ENCODE measurements around the gene SMYD5.

Gene SMYD5

GRCh38 chr2:73233154-73233931 is 19.3 kb downstream of the SMYD5 start, which contains the start of gene PRADC1:
Gene PRADC1 (minus strand): TSS chr2:73233239. CDS start chr2:73233160, 79 bp downstream.
- DNase-seq = peak; percentile 100
- in situ Hi-C loops (cut with HindIII; ENCODE audit: low pct_ligation_motif_present, low pct_unique_long_range_greater_than_20kb, low sequenced_read_pairs) = no loop called here

- peak; percentile 91 for DNase-seq
- in situ Hi-C loops (cut with HindIII; ENCODE audit: low pct_ligation_motif_present, low pct_unique_long_range_greater_than_20kb, low sequenced_read_pairs) = no loop called here
These were observed 20.1 kb downstream of the SMYD5 start, which contains the start of gene CCT7 for GRCh38 chr2:73233932-73234832. Gene CCT7 (plus strand): TSS chr2:73234308. CDS start chr2:73234379, 71 bp downstream.

GRCh38 chr2:73235315-73236028 is 21.4 kb downstream of the SMYD5 start:
- in situ Hi-C loops (cut with HindIII; ENCODE audit: low pct_ligation_motif_present, low pct_unique_long_range_greater_than_20kb, low sequenced_read_pairs) = no loop called here

GRCh38 chr2:73237168-73237567 is 23.1 kb downstream of the SMYD5 start:
- DNase-seq = no peak
- in situ Hi-C loops (cut with HindIII; ENCODE audit: low pct_ligation_motif_present, low pct_unique_long_range_greater_than_20kb, low sequenced_read_pairs) = no loop called here

More at GRCh38 chr2:73235315-73236028, 21.4 kb downstream of the SMYD5 start:
- DNase-seq = no peak

GRCh38 chr2:73238149-73238548 is 24.1 kb downstream of the SMYD5 start:
- in situ Hi-C loops (cut with HindIII; ENCODE audit: low pct_ligation_motif_present, low pct_unique_long_range_greater_than_20kb, low sequenced_read_pairs) = no loop called here
- DNase-seq = no peak

GRCh38 chr2:73238976-73239375 is 24.9 kb downstream of the SMYD5 start:
- no peak for DNase-seq
- in situ Hi-C loops (cut with HindIII; ENCODE audit: low pct_ligation_motif_present, low pct_unique_long_range_greater_than_20kb, low sequenced_read_pairs) = no loop called here

- in situ Hi-C loops (cut with HindIII; ENCODE audit: low pct_ligation_motif_present, low pct_unique_long_range_greater_than_20kb, low sequenced_read_pairs) = no loop called here
- DNase-seq = no peak
These were observed 25.7 kb downstream of the SMYD5 start for GRCh38 chr2:73239776-73240175.

- no peak for DNase-seq
These were observed 30.0 kb downstream of the SMYD5 start for GRCh38 chr2:73243884-73244570.

GRCh38 chr2:73244580-73244979 is 30.5 kb downstream of the SMYD5 start:
- in situ Hi-C loops (cut with HindIII; ENCODE audit: low pct_ligation_motif_present, low pct_unique_long_range_greater_than_20kb, low sequenced_read_pairs) = no loop called here
- DNase-seq = no peak

More at GRCh38 chr2:73243884-73244570, 30.0 kb downstream of the SMYD5 start:
- in situ Hi-C loops (cut with HindIII; ENCODE audit: low pct_ligation_motif_present, low pct_unique_long_range_greater_than_20kb, low sequenced_read_pairs) = no loop called here

- in situ Hi-C loops (cut with HindIII; ENCODE audit: low pct_ligation_motif_present, low pct_unique_long_range_greater_than_20kb, low sequenced_read_pairs) = no loop called here
- DNase-seq = no peak
These were observed 32.8 kb downstream of the SMYD5 start for GRCh38 chr2:73246850-73247249.

- DNase-seq = no peak
- in situ Hi-C loops (cut with HindIII; ENCODE audit: low pct_ligation_motif_present, low pct_unique_long_range_greater_than_20kb, low sequenced_read_pairs) = no loop called here
These were observed 35.6 kb downstream of the SMYD5 start for GRCh38 chr2:73249636-73250035.

GRCh38 chr2:73250872-73251846 is 37.1 kb downstream of the SMYD5 start:
- DNase-seq = no peak
- in situ Hi-C loops (cut with HindIII; ENCODE audit: low pct_ligation_motif_present, low pct_unique_long_range_greater_than_20kb, low sequenced_read_pairs) = no loop called here

- in situ Hi-C loops (cut with HindIII; ENCODE audit: low pct_ligation_motif_present, low pct_unique_long_range_greater_than_20kb, low sequenced_read_pairs) = no loop called here
- DNase-seq = no peak
These were observed 38.4 kb downstream of the SMYD5 start for GRCh38 chr2:73252238-73253027.

- no peak for DNase-seq
- in situ Hi-C loops (cut with HindIII; ENCODE audit: low pct_ligation_motif_present, low pct_unique_long_range_greater_than_20kb, low sequenced_read_pairs) = no loop called here
These were observed 39.4 kb downstream of the SMYD5 start for GRCh38 chr2:73253400-73253799.

- no peak for DNase-seq
- in situ Hi-C loops (cut with HindIII; ENCODE audit: low pct_ligation_motif_present, low pct_unique_long_range_greater_than_20kb, low sequenced_read_pairs) = no loop called here
These were observed 39.9 kb downstream of the SMYD5 start for GRCh38 chr2:73253901-73254300.

GRCh38 chr2:73254343-73255006 is 40.4 kb downstream of the SMYD5 start:
- in situ Hi-C loops (cut with HindIII; ENCODE audit: low pct_ligation_motif_present, low pct_unique_long_range_greater_than_20kb, low sequenced_read_pairs) = no loop called here
- DNase-seq = no peak

Measured in ACHN (cell line).